HEK293T (cell line): ENCODE results near the gene KIF5A.
"Not testable (repeated sequence)": the region's sequence is repeated elsewhere in the genome, so short reads cannot be mapped to it uniquely, and the experiment has no call there.

ENCODE experiments used
- ARNT ChIP-seq: fragments of 450-650 bp; IDR thresholded peaks from 2 replicates; pipeline ENCODE4 v1.6.1; 2017; ENCODE audit warnings: mild to moderate bottlenecking
- BHLHE40 ChIP-seq: fragments of 450-650 bp; IDR thresholded peaks from 2 replicates; pipeline ENCODE4 v1.6.1; 2016; ENCODE audit warnings: mild to moderate bottlenecking, moderate library complexity, borderline replicate concordance
- FOXA1 ChIP-seq: fragments of 450-650 bp; IDR thresholded peaks from 2 replicates; pipeline ENCODE4 v1.6.1; 2016; ENCODE audit warnings: mild to moderate bottlenecking
- FOXM1 ChIP-seq: fragments of 450-650 bp; IDR thresholded peaks from 2 replicates; pipeline ENCODE4 v1.6.1; 2017; ENCODE audit warnings: mild to moderate bottlenecking, borderline replicate concordance
- HDGF ChIP-seq: fragments of 450-650 bp; IDR thresholded peaks from 2 replicates; pipeline ENCODE4 v1.6.1; 2017; ENCODE audit warnings: antibody characterized with exemption, borderline replicate concordance
- LEF1 ChIP-seq: fragments of 450-650 bp; IDR thresholded peaks from 2 replicates; pipeline ENCODE4 v1.6.1; 2017; ENCODE audit warnings: mild to moderate bottlenecking, borderline replicate concordance
- SP1 ChIP-seq: fragments of 450-650 bp; IDR thresholded peaks from 2 replicates; pipeline ENCODE4 v1.6.1; 2017
- SUZ12 ChIP-seq: fragments of 450-650 bp; IDR thresholded peaks from 2 replicates; pipeline ENCODE4 v1.6.1; 2016; ENCODE audit warnings: mild to moderate bottlenecking
- TARDBP ChIP-seq: fragments of 450-650 bp; IDR thresholded peaks from 2 replicates; pipeline ENCODE4 v1.6.1; 2016
- ZNF384 ChIP-seq: fragments of 450-650 bp; IDR thresholded peaks from 2 replicates; pipeline ENCODE4 v1.6.1; 2016
- TF ChIP-seq, protein P1 (sequence below): fragments of 450-650 bp; IDR thresholded peaks from 2 replicates; pipeline ENCODE4 v1.6.1; 2016

GRCh38 chr12:57561117-57561516 lies 11.3 kb downstream of the KIF5A start:
- TF ChIP-seq SP1, HDGF, LEF1, SUZ12, BHLHE40, ARNT, FOXM1, TARDBP, ZNF384, FOXA1: not testable (repeated sequence)
- TF ChIP-seq, protein P1, sequence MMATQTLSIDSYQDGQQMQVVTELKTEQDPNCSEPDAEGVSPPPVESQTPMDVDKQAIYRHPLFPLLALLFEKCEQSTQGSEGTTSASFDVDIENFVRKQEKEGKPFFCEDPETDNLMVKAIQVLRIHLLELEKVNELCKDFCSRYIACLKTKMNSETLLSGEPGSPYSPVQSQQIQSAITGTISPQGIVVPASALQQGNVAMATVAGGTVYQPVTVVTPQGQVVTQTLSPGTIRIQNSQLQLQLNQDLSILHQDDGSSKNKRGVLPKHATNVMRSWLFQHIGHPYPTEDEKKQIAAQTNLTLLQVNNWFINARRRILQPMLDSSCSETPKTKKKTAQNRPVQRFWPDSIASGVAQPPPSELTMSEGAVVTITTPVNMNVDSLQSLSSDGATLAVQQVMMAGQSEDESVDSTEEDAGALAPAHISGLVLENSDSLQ: not testable (repeated sequence)
